GM12891 (cell line): ENCODE results near the gene TSC1.

Source experiments
- PAX5 ChIP-seq: IDR thresholded peaks from 2 replicates; pipeline ENCODE4 v1.6.1; 2011; ENCODE audit warnings: low read length, moderate library complexity, mild to moderate bottlenecking; ENCODE audit not compliant: insufficient read depth, severe bottlenecking
- POLR2A ChIP-seq: IDR thresholded peaks from 2 replicates; pipeline ENCODE4 v1.6.1; 2011; ENCODE audit warnings: low read depth, low read length, control low read depth
- POLR2AphosphoS5 ChIP-seq: IDR thresholded peaks from 2 replicates; pipeline ENCODE4 v1.6.1; 2011; ENCODE audit warnings: low read depth, low read length, control low read depth
- SPI1 ChIP-seq: IDR thresholded peaks from 2 replicates; pipeline ENCODE4 v1.6.1; 2011; ENCODE audit warnings: low read depth, low read length, control low read depth
- TAF1 ChIP-seq: IDR thresholded peaks from 2 replicates; pipeline ENCODE4 v1.6.1; 2011; ENCODE audit warnings: low read depth, low read length, control low read depth

DNA sequence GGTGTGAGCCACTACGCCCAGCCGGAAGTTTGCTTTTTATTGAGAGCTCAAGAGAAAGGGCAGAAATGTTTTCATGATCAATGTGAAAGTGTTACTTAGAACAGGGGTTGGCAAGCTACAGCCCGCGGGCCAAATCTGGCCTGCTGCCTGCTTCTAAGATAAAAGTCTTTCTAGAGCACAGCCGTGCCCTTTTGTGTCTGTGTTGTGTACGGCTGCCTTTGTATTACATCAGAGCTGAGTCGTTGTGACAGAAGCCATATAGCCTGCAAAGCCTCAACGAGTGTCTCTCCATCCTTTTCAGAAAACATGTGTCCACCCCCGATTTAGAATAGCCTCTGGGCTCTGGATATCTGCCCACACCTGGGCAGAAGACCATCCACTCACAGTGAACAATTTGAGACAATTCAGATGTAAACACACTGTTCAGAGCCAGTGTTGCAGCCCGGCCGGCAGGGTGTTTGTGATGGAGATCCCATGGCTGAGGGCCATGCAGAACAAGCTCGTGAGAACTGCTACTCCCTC lies 95.2 kb downstream of the TSC1 start:
- no peak for TF ChIP-seq PAX5
- no peak for TF ChIP-seq POLR2A
- TF ChIP-seq TAF1, result no peak
- no peak for TF ChIP-seq POLR2AphosphoS5
- no peak for TF ChIP-seq SPI1
